Measurements from ENCODE around the gene RSRC1. TPM values are rescaled to one million over a fixed set of nuclear protein-coding genes. Genes with fewer than 3 reads are reported as not detected.
"Not testable (repeated sequence)": the region's sequence is repeated elsewhere in the genome, so short reads cannot be mapped to it uniquely, and the experiment has no call there.

The RSRC1 gene
- total and polyA plus RNA-seq, 3 donors from 2014 or later: 12.6 to 53.3 (median 43.8) TPM

GRCh38 chr3:158339638-158340037 lies 229.7 kb downstream of the RSRC1 start:
- DNase-seq: no peak
- intact Hi-C loops (cut with DNase I; ENCODE audit: low total_unique reads): no loop called here
- no peak overlapping the region for H3K4me3 ChIP-seq
- no peaks in the 10 kb centered on the region for H3K36me3 ChIP-seq (ENCODE audit: low read depth, missing control alignments)
- no peak overlapping the region for H3K27ac ChIP-seq
- no peaks in the 10 kb centered on the region for H3K4me1 ChIP-seq
- H3K9me3 ChIP-seq: no peaks in the 10 kb centered on the region
- no peaks in the 10 kb centered on the region for H3K27me3 ChIP-seq
- TF ChIP-seq CTCF (IDR thresholded peaks at IDR 0.05) (no peak), POLR2A (IDR thresholded peaks at IDR 0.05) (no peak)

- H3K9me3 ChIP-seq; intact Hi-C loops (cut with DNase I; ENCODE audit: low total_unique reads); DNase-seq; H3K27me3 ChIP-seq; H3K4me3 ChIP-seq; H3K36me3 ChIP-seq (ENCODE audit: low read depth, missing control alignments); H3K27ac ChIP-seq; H3K4me1 ChIP-seq: not testable (repeated sequence)
- WGBS, 2 donors: 98% methylated on average over 2 of the region's 2 CpGs
These were observed 231.1 kb downstream of the RSRC1 start for GRCh38 chr3:158340951-158341350.

- no peaks in the 10 kb centered on the region for H3K9me3 ChIP-seq
- DNase-seq: no peak
- no peaks in the 10 kb centered on the region for H3K36me3 ChIP-seq (ENCODE audit: low read depth, missing control alignments)
- 62 to 85% methylated on average over 1 of the region's 1 CpG for WGBS, 2 donors
- H3K4me3 ChIP-seq: no peak overlapping the region
- TF ChIP-seq POLR2A (IDR thresholded peaks at IDR 0.05) (no peak), CTCF (IDR thresholded peaks at IDR 0.05) (no peak)
- H3K27me3 ChIP-seq: no peaks in the 10 kb centered on the region
- no peaks in the 10 kb centered on the region for H3K4me1 ChIP-seq
- intact Hi-C loops (cut with DNase I; ENCODE audit: low total_unique reads): no loop called here
- H3K27ac ChIP-seq: no peak overlapping the region
These were observed 238.1 kb downstream of the RSRC1 start for GRCh38 chr3:158347966-158348365.

- Histone ChIP-seq H3K4me1 (no peaks in the 10 kb centered on the region), H3K9me3 (no peaks in the 10 kb centered on the region), H3K27ac (no peak overlapping the region), H3K4me3 (no peak overlapping the region), H3K36me3 (ENCODE audit: low read depth, missing control alignments) (no peaks in the 10 kb centered on the region), H3K27me3 (no peaks in the 10 kb centered on the region)
- intact Hi-C loops (cut with DNase I; ENCODE audit: low total_unique reads): no loop called here
- WGBS, 2 donors: 89 to 92% methylated on average over 4 of the region's 4 CpGs
- DNase-seq: no peak
- TF ChIP-seq POLR2A (IDR thresholded peaks at IDR 0.05) (no peak), CTCF (IDR thresholded peaks at IDR 0.05) (no peak)
These were observed 241.1 kb downstream of the RSRC1 start for GRCh38 chr3:158350971-158351370.

GRCh38 chr3:158352551-158352950 lies 242.7 kb downstream of the RSRC1 start:
- WGBS, 2 donors: 88 to 91% methylated on average over 4 of the region's 4 CpGs
- no peak for DNase-seq
- Histone ChIP-seq H3K4me1 (no peaks in the 10 kb centered on the region), H3K4me3 (no peak overlapping the region), H3K27ac (no peak overlapping the region), H3K36me3 (ENCODE audit: low read depth, missing control alignments) (no peaks in the 10 kb centered on the region), H3K9me3 (no peaks in the 10 kb centered on the region), H3K27me3 (no peaks in the 10 kb centered on the region)
- intact Hi-C loops (cut with DNase I; ENCODE audit: low total_unique reads): no loop called here
- no peak for TF ChIP-seq CTCF (IDR thresholded peaks at IDR 0.05)
- no peak for TF ChIP-seq POLR2A (IDR thresholded peaks at IDR 0.05)
